Measurements from ENCODE around the gene NME7.

Gene NME7

DNA sequence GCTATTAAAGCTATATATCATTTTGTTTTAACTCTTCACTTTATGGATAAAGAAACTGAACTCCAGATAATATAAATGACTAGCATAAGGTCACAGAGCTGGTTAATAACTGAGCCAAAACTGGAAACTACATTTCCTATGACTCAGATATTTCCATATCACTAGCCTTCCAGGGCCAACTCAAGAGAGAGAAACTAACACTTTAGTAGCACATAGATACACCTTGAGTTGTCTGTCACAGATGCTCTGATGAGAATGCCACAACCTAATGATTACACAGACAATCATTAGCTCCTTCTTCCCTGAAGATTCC is 40.7 kb downstream of the NME7 start:
- no peak for DNase-seq (ENCODE audit: low read depth)
- no peak overlapping the region for H3K4me3 ChIP-seq (ENCODE audit: low read depth, low read length)
- TF ChIP-seq, protein P1, sequence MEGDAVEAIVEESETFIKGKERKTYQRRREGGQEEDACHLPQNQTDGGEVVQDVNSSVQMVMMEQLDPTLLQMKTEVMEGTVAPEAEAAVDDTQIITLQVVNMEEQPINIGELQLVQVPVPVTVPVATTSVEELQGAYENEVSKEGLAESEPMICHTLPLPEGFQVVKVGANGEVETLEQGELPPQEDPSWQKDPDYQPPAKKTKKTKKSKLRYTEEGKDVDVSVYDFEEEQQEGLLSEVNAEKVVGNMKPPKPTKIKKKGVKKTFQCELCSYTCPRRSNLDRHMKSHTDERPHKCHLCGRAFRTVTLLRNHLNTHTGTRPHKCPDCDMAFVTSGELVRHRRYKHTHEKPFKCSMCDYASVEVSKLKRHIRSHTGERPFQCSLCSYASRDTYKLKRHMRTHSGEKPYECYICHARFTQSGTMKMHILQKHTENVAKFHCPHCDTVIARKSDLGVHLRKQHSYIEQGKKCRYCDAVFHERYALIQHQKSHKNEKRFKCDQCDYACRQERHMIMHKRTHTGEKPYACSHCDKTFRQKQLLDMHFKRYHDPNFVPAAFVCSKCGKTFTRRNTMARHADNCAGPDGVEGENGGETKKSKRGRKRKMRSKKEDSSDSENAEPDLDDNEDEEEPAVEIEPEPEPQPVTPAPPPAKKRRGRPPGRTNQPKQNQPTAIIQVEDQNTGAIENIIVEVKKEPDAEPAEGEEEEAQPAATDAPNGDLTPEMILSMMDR (IDR thresholded peaks at IDR 0.05; ENCODE audit: low read depth, low read length, missing control alignments): no peak

DNA sequence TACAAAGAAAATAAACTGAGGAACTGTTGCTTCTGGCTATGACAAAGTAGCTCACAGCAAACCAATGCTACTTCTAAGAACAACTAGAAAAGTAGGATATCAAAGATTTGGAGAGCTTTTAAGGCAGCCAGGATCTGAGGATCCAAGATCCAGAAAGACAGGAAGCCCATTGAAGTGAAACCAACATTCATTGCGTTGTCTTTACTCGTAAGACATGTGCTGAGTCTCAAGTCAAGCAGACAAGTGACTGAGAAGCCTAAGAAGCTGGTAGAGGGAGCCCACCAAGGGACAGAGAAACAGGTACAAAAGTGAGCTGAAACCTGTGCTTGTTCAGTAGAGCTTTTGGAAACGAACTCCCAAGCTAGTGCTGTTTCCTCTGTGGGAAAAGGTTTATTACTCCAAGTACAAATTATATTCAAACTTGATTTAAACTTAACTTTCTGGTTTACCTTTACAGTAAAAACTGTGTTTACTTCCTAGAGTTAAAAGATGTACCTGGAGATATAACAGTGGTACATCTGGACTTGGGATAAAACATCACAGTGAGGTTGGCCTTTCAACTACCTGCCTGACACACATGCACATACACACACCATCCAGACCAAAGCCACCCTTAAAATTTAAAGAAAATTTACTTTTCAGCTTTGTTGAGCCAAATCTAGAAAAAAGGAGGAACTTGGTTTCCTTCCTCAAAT is 41.2 kb downstream of the NME7 start:
- H3K4me3 ChIP-seq (ENCODE audit: low read depth, low read length): no peak overlapping the region
- TF ChIP-seq, protein P1 (IDR thresholded peaks at IDR 0.05; ENCODE audit: low read depth, low read length, missing control alignments): no peak
- DNase-seq (ENCODE audit: low read depth): no peak

DNA sequence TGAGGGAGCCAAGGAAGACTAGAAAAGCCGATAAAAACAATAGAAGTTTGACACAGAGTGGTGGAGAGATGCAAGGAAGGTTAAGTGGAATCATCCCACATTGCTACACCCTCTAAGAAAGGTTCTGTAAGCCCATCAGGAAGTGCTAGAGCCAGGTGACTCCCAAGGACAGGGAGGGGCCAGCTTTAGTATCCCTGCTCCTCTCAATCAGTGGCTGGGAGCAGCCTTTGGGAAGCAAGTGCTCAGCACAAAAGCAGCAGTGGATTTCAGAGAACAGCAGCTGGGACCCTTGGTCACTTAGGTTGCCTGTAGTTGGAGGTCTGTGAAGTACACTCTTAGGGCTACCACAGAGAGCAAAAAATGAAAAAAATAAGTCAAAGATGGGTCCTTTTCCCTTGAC is 42.5 kb downstream of the NME7 start:
- DNase-seq (ENCODE audit: low read depth): no peak
- TF ChIP-seq, protein P1 (IDR thresholded peaks at IDR 0.05; ENCODE audit: low read depth, low read length, missing control alignments): no peak
- H3K4me3 ChIP-seq (ENCODE audit: low read depth, low read length): no peak overlapping the region

DNA sequence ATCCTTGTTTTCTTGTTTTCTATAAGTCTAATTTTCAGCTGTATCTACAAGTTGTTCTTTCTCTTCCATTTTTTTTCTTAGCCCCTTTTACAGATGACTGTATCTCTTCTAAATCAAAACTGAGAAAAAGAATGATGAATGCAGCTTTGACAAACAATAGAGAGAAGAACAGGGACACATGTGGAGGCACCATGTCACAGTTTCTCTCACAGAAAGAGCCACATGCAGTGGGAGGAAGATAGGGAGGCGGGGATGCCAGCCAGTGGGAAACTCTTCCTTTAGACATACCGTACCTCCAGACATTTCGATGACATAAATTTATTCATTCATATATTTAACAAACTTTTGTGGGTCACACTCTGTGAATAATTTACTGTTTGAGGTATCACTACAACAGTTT is 45.5 kb downstream of the NME7 start:
- TF ChIP-seq, protein P1 (IDR thresholded peaks at IDR 0.05; ENCODE audit: low read depth, low read length, missing control alignments): no peak
- no peak overlapping the region for H3K4me3 ChIP-seq (ENCODE audit: low read depth, low read length)
- DNase-seq (ENCODE audit: low read depth): no peak

DNA sequence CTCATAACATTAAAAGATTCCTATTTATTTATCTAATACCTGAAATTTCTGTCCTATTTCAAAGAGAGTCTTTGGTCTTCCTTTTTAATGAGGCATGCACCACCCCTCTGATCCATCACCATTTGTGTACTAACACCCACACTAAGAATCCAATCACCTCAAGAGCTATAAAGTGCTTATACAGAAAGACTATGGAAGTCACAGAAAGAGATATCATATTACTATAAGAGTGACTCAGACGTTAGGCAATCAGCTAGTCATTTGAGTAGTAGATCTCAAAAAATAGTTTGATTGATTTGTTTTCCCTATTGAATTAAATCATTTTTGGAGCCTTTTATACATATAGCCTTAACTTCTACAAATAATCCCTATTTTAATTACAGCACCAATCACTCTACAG is 46.1 kb downstream of the NME7 start:
- TF ChIP-seq, protein P1 (IDR thresholded peaks at IDR 0.05; ENCODE audit: low read depth, low read length, missing control alignments): no peak
- no peak overlapping the region for H3K4me3 ChIP-seq (ENCODE audit: low read depth, low read length)
- DNase-seq (ENCODE audit: low read depth): no peak

DNA sequence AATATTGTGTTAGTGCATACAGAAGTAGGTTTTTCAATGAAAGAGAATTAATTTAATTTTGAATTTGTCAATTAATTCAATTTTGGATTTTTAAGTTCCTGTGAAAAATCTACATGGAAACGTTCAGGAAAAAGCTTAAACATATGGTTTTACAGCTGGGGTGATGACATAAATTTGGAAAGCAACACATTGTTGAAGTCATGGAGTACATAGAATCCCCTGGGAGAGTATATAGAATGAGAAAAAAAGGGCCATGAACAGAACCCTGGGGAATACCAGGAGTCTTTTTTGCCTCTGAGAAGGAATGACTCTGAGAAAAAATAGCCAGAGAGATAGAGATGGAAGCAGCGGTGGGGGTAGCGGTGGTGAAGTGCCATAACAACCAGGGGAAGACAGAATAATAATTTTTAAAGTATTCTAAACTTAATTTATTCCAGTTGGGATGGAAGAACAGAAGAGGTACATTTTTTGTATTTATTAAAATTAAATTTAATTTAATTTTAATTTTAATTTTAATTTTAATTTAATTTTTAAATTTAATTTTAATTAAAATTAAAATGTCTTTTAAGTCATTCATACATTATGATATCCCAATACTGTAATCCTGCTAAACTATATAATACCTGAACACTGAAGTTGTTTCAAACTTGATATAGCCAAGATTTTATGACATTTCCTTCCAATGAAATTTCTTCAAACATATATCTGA is 48.9 kb downstream of the NME7 start:
- no peak overlapping the region for H3K4me3 ChIP-seq (ENCODE audit: low read depth, low read length)
- no peak for DNase-seq (ENCODE audit: low read depth)
- TF ChIP-seq, protein P1 (IDR thresholded peaks at IDR 0.05; ENCODE audit: low read depth, low read length, missing control alignments): no peak

DNA sequence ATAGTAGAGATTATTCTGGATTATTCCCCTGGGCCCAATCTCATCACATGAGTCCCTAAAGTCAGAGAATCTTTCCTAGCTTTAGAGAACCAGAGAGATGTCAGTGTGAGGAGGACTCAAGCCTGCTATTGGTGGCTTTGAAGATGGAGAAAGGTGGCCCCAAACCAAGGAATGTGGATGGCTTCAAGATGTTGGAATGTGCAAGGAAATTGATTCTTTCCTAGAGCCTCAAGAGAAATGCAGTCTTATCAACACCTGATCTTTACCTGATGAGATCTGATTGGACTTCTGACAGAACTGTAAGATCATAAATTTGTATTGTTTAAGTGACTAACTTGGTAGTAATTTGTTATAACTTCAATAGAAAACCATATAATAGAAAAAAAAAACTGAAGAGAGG is 51.0 kb downstream of the NME7 start:
- no peak for DNase-seq (ENCODE audit: low read depth)
- TF ChIP-seq, protein P1 (IDR thresholded peaks at IDR 0.05; ENCODE audit: low read depth, low read length, missing control alignments): no peak
- H3K4me3 ChIP-seq (ENCODE audit: low read depth, low read length): no peak overlapping the region
